Type B pancreatic cell (in vitro differentiated cells): ENCODE data around the gene MICAL2. TPM values are rescaled to one million over a fixed set of nuclear protein-coding genes. Genes with fewer than 3 reads are reported as not detected.

Source experiments
- DNase-seq: peaks from one replicate; pipeline ENCODE4 v3.0.0; 2021; ENCODE audit warnings: mixed read lengths; ENCODE audit not compliant: unreplicated experiment; ENCODE audit errors: extremely low spot score
- H3K27ac Mint-ChIP-seq: 2 replicates; pipeline ENCODE4 v1.8.0; 2021; ENCODE audit warnings: mild to moderate bottlenecking, mixed read lengths
- H3K27me3 Mint-ChIP-seq: 2 replicates; pipeline ENCODE4 v1.8.0; 2021; ENCODE audit warnings: mixed read lengths
- H3K36me3 Mint-ChIP-seq: 2 replicates; pipeline ENCODE4 v1.8.0; 2021; ENCODE audit warnings: mixed read lengths
- H3K4me1 Mint-ChIP-seq: one replicate; pipeline ENCODE4 v1.8.0; 2021; ENCODE audit warnings: mixed read lengths; ENCODE audit not compliant: unreplicated experiment
- H3K4me3 Mint-ChIP-seq: 2 replicates; pipeline ENCODE4 v1.8.0; 2021; ENCODE audit warnings: mild to moderate bottlenecking, mixed read lengths
- H3K9me3 Mint-ChIP-seq: 2 replicates; pipeline ENCODE4 v1.8.0; 2021; ENCODE audit warnings: mixed read lengths
- CTCF ChIP-seq: fragments of 200-600 bp; sonication (generic); conservative IDR thresholded peaks from 2 replicates; pipeline ENCODE4 v1.5.0; 2021; ENCODE audit warnings: antibody characterized with exemption, mild to moderate bottlenecking
- total RNA-seq: library from RNA; stranded (reverse); gene quantifications from 2 replicates; pipeline ENCODE4 v1.2.1, GENCODE V29; 2021; ENCODE audit warnings: low replicate concordance

The MICAL2 gene
- total RNA-seq, 1 donor from 2014 or later, result 38.0 TPM

DNA sequence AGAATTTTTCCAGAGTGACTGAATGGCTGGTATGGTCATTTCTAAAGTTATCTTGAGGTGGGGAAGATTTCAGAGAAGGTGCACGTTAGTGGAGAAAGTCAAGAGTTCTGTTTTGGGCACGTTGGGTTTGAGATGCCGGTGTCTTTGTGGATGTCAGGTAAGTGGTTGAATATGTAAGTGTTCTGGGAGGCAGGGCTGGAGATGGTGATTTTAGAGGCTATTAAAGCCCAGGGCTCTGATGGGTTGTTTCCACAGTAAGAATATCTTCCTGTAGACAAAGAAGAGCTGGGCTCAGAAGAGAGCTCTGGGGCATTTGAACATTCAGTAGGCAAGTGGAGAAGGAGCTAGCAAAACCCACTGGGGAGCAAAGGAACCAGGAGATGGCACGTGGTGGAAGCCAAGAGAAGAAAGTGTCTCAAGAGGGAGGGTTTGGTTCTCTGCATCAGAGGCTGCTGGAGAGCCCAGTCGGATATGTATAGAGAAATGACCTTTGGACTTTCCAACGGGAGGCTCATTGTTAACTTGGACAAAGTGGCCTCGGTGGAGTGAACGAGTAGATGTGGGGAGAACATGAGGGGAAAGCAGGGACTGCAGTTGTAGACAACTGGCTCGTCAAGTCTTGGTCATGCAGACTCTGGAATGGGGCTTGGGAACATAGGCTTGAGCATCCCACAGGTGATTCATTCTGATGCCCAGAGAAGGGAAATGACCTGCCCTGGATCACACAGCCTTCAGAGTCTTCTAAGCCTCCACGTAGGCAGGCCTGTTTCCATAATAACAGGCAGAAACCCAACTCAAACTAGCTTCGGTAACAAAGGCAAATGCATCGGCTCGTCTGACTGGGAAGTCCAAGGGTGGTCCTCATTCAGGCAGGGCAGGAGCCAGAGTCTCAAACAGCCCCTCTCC, 168.6 kb downstream of the MICAL2 start:
- Mint-ChIP-seq H3K27me3 (peaks cover 11% of the 10 kb centered on the region), H3K9me3 (no peaks in the 10 kb centered on the region), H3K27ac (no peak overlapping the region), H3K36me3 (no peaks in the 10 kb centered on the region), H3K4me1 (peaks cover 5% of the 10 kb centered on the region), H3K4me3 (no peak overlapping the region)
- no peak for DNase-seq
- TF ChIP-seq CTCF, result no peak

DNA sequence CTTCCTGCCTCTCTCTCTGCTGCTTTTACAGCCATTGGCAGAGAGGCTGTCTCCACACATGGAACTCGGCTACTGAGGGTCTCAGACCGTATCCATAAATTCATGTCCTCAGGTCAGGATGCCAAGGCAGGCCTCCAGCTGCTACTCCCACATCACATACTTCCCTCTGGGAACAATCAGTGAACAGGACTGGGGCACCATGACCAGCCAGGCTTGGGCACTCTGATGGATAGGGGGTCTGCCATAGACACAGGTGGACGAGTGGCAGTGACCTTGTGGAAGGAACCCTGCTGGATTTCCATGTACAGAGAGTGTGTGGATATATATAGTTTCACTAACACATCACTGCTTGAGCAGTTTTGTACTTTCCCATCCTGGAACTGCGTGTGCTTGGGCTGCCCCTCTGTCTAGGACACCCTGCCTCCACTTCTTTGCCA, 169.3 kb downstream of the MICAL2 start:
- peak overlapping the region; percentile 39 for H3K27ac Mint-ChIP-seq
- no peaks in the 10 kb centered on the region for H3K9me3 Mint-ChIP-seq
- no peak overlapping the region for H3K4me3 Mint-ChIP-seq
- no peak for TF ChIP-seq CTCF
- no peaks in the 10 kb centered on the region for H3K4me1 Mint-ChIP-seq
- H3K36me3 Mint-ChIP-seq, result no peaks in the 10 kb centered on the region
- DNase-seq, result no peak
- peaks cover 11% of the 10 kb centered on the region for H3K27me3 Mint-ChIP-seq

DNA sequence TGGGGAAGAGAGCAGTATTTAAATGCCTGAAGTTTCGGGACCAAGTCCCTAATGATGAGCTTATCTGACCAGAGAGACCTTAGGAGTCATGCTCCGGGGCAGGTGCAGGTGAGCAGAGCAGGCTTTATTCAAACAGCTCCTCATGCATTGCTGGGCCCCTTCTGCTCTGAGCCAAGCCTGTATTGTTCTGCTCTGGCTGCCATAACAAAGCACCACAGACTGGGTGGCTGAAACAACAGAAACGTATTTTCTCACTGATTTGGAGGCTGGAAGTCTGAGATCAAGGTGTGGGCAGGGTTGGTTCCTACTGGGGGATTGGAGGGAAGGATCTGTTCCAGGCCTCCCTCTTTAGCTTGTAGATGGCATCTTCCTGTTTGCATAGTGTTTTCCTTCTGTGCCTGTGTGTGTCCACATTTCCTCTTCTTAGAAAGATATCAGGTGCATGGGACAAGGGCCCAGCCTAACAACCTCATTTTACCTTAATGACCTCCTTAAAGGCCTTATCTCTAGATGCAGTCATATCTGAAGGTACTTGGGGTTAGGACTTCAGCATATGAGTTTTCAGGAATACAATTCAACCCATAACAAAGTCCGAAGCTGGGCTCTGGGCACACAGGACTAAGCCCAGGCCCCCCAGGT, 169.9 kb downstream of the MICAL2 start:
- Mint-ChIP-seq H3K36me3 (no peaks in the 10 kb centered on the region), H3K4me3 (no peak overlapping the region), H3K4me1 (no peaks in the 10 kb centered on the region), H3K9me3 (no peaks in the 10 kb centered on the region), H3K27me3 (peaks cover 11% of the 10 kb centered on the region), H3K27ac (peak overlapping the region; percentile 39)
- no peak for TF ChIP-seq CTCF
- no peak for DNase-seq

DNA sequence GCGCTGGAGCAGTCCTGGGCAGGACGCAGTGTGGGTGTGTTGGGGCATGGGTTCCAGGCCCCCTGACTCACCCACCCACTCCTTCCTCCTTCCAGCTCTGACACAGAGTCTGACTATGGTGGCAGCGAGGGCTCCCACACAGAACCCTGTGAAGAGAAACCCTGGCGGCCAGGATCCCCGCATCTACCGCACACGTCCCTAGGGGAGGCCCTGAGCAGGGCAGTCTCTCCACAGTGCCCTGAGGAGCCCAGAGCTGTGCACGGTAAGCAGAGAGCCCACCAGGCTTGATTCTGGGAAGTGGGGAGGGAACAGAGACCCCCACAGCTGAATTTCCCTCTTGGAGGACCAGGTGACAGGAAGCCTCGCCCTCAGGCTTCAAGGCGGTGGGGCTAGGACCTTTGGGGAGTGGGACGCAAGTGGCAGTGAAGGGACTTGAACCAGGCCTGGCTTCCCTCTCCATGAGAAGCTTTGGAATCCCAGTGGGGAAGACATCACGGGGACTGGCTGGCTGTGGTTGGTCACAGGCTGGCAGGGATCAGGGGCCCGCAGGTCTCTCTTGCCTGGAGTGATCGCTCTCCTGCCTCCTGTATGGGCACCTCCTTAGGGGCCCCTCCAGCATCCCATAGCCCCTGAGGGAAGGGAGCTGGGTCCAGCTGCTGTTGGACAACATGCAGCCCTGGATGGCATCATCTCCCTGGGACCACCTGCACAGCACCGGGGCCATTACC, 170.6 kb downstream of the MICAL2 start:
- no peaks in the 10 kb centered on the region for H3K9me3 Mint-ChIP-seq
- H3K36me3 Mint-ChIP-seq, result no peaks in the 10 kb centered on the region
- H3K27ac Mint-ChIP-seq, result no peak overlapping the region
- no peak for TF ChIP-seq CTCF
- H3K4me3 Mint-ChIP-seq, result no peak overlapping the region
- H3K4me1 Mint-ChIP-seq, result no peaks in the 10 kb centered on the region
- DNase-seq, result peak; percentile 54
- H3K27me3 Mint-ChIP-seq, result peaks cover 11% of the 10 kb centered on the region

DNA sequence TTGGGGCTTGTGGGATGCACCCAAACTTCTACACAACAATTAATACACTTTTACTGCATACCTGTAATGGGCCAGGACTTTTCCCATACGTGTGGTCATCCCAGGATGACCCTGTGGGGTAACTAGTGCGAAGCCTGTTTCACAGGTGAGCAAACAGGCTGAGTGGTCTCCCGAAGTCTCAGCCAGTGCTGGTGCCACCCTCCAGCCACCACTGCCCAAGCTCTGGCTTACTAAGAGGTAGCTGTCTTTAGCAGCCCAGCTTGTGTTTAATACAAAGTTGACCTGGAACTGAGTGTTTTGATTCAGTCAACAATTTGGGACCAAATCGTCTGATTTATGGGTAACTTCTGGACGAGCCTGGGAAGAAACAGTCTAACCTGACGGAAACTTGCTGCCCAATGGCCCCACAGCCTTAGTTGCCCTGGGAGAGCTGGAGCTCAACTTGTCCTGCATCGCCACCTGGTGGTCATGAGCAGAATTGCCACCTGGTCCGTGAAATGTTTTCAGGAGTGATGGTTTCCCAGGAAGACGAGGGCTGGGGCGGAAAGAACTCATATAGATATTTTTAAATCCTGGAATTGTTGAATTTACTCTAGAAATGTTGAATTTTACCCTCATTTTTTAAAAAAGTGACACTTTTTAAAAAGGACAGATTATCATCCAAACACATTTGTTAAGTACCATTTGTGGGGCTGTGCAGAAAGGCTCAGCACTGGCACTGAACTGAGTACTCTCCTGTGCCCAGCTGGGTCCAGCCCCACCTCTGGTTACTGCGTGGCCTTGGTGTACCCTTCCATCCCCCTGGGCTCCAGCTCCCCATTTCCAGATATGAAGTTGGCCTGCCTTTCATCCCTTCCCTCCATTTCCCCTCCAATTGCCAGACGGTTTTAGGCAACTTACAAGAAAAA, 171.4 kb downstream of the MICAL2 start:
- Mint-ChIP-seq H3K36me3 (no peaks in the 10 kb centered on the region), H3K4me3 (no peak overlapping the region), H3K9me3 (no peaks in the 10 kb centered on the region), H3K27ac (no peak overlapping the region), H3K27me3 (peaks cover 11% of the 10 kb centered on the region), H3K4me1 (no peaks in the 10 kb centered on the region)
- TF ChIP-seq CTCF, result peak; percentile 99
- peak; percentile 84 for DNase-seq
